Body of pancreas (tissue), 4 donors: ENCODE data around the gene MOB4. TPM values are rescaled to one million over a fixed set of nuclear protein-coding genes. Genes with fewer than 3 reads are reported as not detected.

ENCODE experiments used
- ATAC-seq: fragments of 150-250 bp; one replicate; pipeline ENCODE4 v1.9.1; 2016
- DNase-seq, 4 donors: peaks; one replicate each; pipeline ENCODE4 v3.0.0-alpha.2; 2019
- H3K27ac ChIP-seq, 4 donors: fragments of 200-600 bp; sonication (generic); 1 replicate in 3 of 4; 2 replicates in 1 of 4; pipeline versions ENCODE4 v1.5.1 to v1.6.1; 2016 to 2019; ENCODE audit warnings: mild to moderate bottlenecking in 1 of 4, mixed read lengths in 1 of 4, moderate library complexity in 1 of 4
- H3K27me3 ChIP-seq, 2 donors: fragments of 200-600 bp; sonication (generic); one replicate each; pipeline ENCODE4 v1.6.0; 2016; ENCODE audit warnings: mild to moderate bottlenecking in 1 of 2
- H3K36me3 ChIP-seq, 2 donors: fragments of 200-600 bp; sonication (generic); replicated peaks in 1 of 2; 2 replicates each; pipeline ENCODE4 v1.5.1; 2016; ENCODE audit warnings: low read depth in 2 of 2; ENCODE audit not compliant: insufficient read depth in 1 of 2
- H3K4me1 ChIP-seq: fragments of 200-600 bp; sonication (generic); one replicate; pipeline ENCODE4 v1.6.0; 2016
- H3K4me3 ChIP-seq, 2 donors: fragments of 200-600 bp; sonication (generic); 1 replicate in 1 of 2; 2 replicates in 1 of 2; pipeline ENCODE4 v1.5.1; 2016 to 2019
- H3K9me3 ChIP-seq, 3 donors: fragments of 200-600 bp; sonication (generic); 1 replicate in 2 of 3; 2 replicates in 1 of 3; pipeline ENCODE4 v1.5.1; 2016
- CTCF ChIP-seq, 7 experiments: fragments of 450-650 bp in 4 of 7; fragments of 200-600 bp in 3 of 7; sonication (generic) in 3 of 7; IDR thresholded peaks; one replicate each; pipeline ENCODE4 v1.5.1; 2016 to 2019; ENCODE audit warnings: antibody characterized with exemption in 7 of 7
- POLR2A ChIP-seq, 3 donors: fragments of 450-650 bp; IDR thresholded peaks; one replicate each; pipeline ENCODE4 v1.6.1; 2016; ENCODE audit warnings: antibody characterized with exemption in 3 of 3, mild to moderate bottlenecking in 2 of 3
- WGBS, 2 donors: methylation state at CpG; one replicate each; pipeline ENCODE4 v1.1.5; 2017; 5-methylcytosine and 5-hydroxymethylcytosine counted together
- intact Hi-C: fragments of 100-400 bp; cut with DNase I; formaldehyde crosslinking; loops from one replicate; pipeline ENCODE4 v1.15.1; 2023
- total RNA-seq, 2 donors: library from RNA; depleted of rRNA; stranded (reverse); fragments of >200 nt; gene quantifications; one replicate each; pipeline ENCODE4 v1.1.0, GENCODE V29; 2016

The MOB4 gene
- total RNA-seq, 2 donors from 2014 or later, result 5.3 to 16.1 TPM

GRCh38 chr2:197498235-197498936 lies 17.5 kb upstream of the MOB4 start:
- Histone ChIP-seq H3K36me3 (peaks cover 0 to 16% of the 10 kb centered on the region in 2 donors), H3K4me3 (peak overlapping the region; percentile 33 to 63), H3K4me1 (peaks cover 51% of the 10 kb centered on the region), H3K27me3 (no peaks in the 10 kb centered on the region), H3K9me3 (no peaks in the 10 kb centered on the region), H3K27ac (peak overlapping the region; percentile 95 to 100 (median 97))
- no peak for ATAC-seq
- intact Hi-C loops, result no loop called here
- DNase-seq, result no peak
- WGBS, 2 donors, result 2 to 4% methylated on average over 11 to 14 of the region's 14 CpGs
- peak in 2 of 3 donors; percentile 22 to 33 for TF ChIP-seq POLR2A (IDR thresholded peaks at IDR 0.05)
- TF ChIP-seq CTCF (IDR thresholded peaks at IDR 0.05), result no peak

- intact Hi-C loops, result no loop called here
- peaks cover 54% of the 10 kb centered on the region for H3K4me1 ChIP-seq
- TF ChIP-seq POLR2A (IDR thresholded peaks at IDR 0.05), result no peak
- TF ChIP-seq CTCF (IDR thresholded peaks at IDR 0.05), result no peak
Measured at GRCh38 chr2:197498937-197499593, 16.8 kb upstream of the MOB4 start.

GRCh38 chr2:197499594-197500502 lies 16.0 kb upstream of the MOB4 start, which contains the start of the genes HSPD1 and HSPE1:
Gene HSPD1, minus strand, starts transcription at chr2:197499840. Its CDS starts 992 bp downstream, at chr2:197498848.
Gene HSPE1, plus strand, starts transcription at chr2:197500379. Its CDS starts 58 bp downstream, at chr2:197500437.
- intact Hi-C loops, result no loop called here
- Histone ChIP-seq H3K27ac (peak within 1 kb of the TSS; percentile 95 to 100 (median 97)), H3K36me3 (peaks cover 0 to 17% of the 10 kb centered on the region in 2 donors), H3K4me1 (peaks cover 54% of the 10 kb centered on the region), H3K4me3 (peak within 1 kb of the TSS; percentile 47 to 63), H3K9me3 (no peaks in the 10 kb centered on the region), H3K27me3 (no peaks in the 10 kb centered on the region)
- TF ChIP-seq CTCF (IDR thresholded peaks at IDR 0.05) (peak in 4 of 7 experiments; percentile 56 to 84 (median 78)), POLR2A (IDR thresholded peaks at IDR 0.05) (peak; percentile 96 to 98 (median 98))
- DNase-seq (peak; percentile 98 to 99 (median 98)), ATAC-seq (peak; percentile 93)
- WGBS, 2 donors, result 0% methylated on average over 20 to 91 of the region's 104 CpGs

More at GRCh38 chr2:197498937-197499593, 16.8 kb upstream of the MOB4 start:
- peak; percentile 14 for ATAC-seq
- peak; percentile 72 to 83 (median 76) for DNase-seq
- Histone ChIP-seq H3K27me3 (no peaks in the 10 kb centered on the region), H3K36me3 (peaks cover 0 to 18% of the 10 kb centered on the region in 2 donors), H3K27ac (peak overlapping the region; percentile 95 to 100 (median 97)), H3K9me3 (no peaks in the 10 kb centered on the region), H3K4me3 (peak overlapping the region; percentile 33 to 63)
- 0 to 1% methylated on average over 25 to 46 of the region's 46 CpGs for WGBS, 2 donors

DNA sequence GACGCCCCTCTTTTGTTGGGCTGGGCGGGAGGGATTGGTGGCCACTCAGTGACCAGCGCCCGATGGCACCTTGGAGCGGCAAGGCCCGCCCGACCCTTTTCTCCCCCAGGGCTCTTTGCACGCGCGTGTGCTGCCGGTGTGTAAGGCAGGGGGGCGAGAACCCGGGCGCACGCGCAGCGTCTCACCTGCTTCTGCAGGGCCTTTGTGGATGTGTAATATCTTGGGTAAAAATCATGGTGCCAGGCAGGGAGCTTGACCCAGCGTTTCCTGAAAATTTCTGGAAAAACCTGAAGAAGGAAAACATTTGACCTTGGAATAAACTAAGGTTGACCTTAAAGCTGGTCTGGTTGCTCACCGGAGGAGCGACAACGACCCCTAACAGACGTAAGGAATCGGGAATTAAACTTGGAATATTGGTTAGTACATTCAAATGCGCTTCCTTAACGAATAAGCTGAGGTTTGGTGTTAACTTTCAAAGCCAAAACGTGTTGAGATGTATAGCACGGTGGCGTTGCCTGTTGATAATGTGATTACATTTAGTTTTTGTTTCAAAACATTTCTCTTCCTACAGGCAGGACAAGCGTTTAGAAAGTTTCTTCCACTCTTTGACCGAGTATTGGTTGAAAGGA lies 15.2 kb upstream of the MOB4 start:
- no peak for DNase-seq
- peak overlapping the region; percentile 95 to 100 (median 97) for H3K27ac ChIP-seq
- H3K36me3 ChIP-seq, result peaks cover 0 to 11% of the 10 kb centered on the region in 2 donors
- intact Hi-C loops, result no loop called here
- no peaks in the 10 kb centered on the region for H3K27me3 ChIP-seq
- H3K9me3 ChIP-seq, result no peaks in the 10 kb centered on the region
- H3K4me1 ChIP-seq, result peaks cover 50% of the 10 kb centered on the region
- ATAC-seq, result peak; percentile 0
- 0% methylated on average over 25 to 29 of the region's 30 CpGs for WGBS, 2 donors
- no peak for TF ChIP-seq POLR2A (IDR thresholded peaks at IDR 0.05)
- TF ChIP-seq CTCF (IDR thresholded peaks at IDR 0.05), result no peak
- H3K4me3 ChIP-seq, result peak overlapping the region; percentile 47 to 50
